ENCODE measurements around the gene HACD4.

The HACD4 gene

DNA sequence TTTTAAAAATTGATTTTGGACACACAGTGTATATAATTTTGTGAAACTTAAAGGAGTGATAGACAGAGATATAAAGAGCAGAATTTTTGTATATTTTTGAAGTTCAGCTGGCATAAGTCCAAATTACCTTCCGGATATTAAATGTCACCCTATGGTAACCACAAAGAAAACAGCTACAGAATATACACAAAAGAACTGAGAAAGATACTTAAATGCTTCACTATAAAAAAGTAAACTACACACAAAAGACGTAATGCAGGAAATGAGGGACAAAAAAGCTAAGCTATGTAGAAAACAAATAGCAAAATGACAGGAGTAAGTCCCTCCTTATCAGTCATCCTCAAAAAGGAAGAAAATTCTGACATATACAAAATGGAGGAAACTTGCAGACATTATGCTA is 29.4 kb downstream of the HACD4 start:
- Histone ChIP-seq H3K4me1 (ENCODE audit: insufficient read depth, low read length, severe bottlenecking) (peaks cover 36% of the 10 kb centered on the region), H3K27ac (ENCODE audit: low read depth, low read length, poor library complexity, severe bottlenecking) (peak overlapping the region; percentile 76), H3K9me3 (ENCODE audit: low read length) (peaks cover 5% of the 10 kb centered on the region; the same call in 1 of the 2 replicates), H3K27me3 (ENCODE audit: insufficient read depth, low read length) (no peaks in the 10 kb centered on the region), H3K9me2 (ENCODE audit: low read depth, low read length) (no peaks in the 10 kb centered on the region), H3K4me2 (ENCODE audit: low read length) (peak overlapping the region; percentile 8; the same call in 1 of the 2 replicates), H3K79me2 (ENCODE audit: insufficient read depth, low read length) (no peaks in the 10 kb centered on the region), H4K20me1 (ENCODE audit: insufficient read depth, low read length) (no peaks in the 10 kb centered on the region), H3K4me3 (ENCODE audit: low read depth, low read length, poor library complexity, severe bottlenecking) (no peak overlapping the region), H3F3A (ENCODE audit: insufficient read depth, low read length) (peaks cover 10% of the 10 kb centered on the region), H3K9ac (ENCODE audit: low read length) (no peak overlapping the region), H2AFZ (ENCODE audit: low read length) (no peak overlapping the region), H3K36me3 (ENCODE audit: insufficient read depth, low read length) (peaks cover 60% of the 10 kb centered on the region)
- TF ChIP-seq EZH2 (IDR thresholded peaks at IDR 0.05; ENCODE audit: borderline replicate concordance, low read length) = no peak
- TF ChIP-seq, protein P1, sequence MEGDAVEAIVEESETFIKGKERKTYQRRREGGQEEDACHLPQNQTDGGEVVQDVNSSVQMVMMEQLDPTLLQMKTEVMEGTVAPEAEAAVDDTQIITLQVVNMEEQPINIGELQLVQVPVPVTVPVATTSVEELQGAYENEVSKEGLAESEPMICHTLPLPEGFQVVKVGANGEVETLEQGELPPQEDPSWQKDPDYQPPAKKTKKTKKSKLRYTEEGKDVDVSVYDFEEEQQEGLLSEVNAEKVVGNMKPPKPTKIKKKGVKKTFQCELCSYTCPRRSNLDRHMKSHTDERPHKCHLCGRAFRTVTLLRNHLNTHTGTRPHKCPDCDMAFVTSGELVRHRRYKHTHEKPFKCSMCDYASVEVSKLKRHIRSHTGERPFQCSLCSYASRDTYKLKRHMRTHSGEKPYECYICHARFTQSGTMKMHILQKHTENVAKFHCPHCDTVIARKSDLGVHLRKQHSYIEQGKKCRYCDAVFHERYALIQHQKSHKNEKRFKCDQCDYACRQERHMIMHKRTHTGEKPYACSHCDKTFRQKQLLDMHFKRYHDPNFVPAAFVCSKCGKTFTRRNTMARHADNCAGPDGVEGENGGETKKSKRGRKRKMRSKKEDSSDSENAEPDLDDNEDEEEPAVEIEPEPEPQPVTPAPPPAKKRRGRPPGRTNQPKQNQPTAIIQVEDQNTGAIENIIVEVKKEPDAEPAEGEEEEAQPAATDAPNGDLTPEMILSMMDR (IDR thresholded peaks at IDR 0.05; ENCODE audit: low read length) = no peak

DNA sequence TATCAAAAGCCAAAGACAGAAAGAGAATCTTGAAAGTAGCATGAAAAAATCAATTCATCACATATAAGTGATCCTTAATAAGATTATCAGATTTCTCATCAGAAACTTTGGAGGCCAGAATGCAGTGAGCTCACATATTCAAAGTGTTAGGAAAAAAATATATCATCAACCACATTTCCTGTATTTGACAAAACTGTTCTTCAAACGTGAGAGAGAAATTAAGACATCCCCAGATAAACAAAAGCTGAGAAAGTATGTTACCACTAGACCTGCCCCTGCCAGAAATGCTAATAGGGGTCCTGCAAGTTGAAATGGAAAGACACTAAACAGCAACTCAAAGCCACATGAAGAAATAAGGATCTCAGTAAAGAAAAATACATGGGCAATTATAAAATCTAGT is 29.9 kb downstream of the HACD4 start:
- TF ChIP-seq EZH2 (IDR thresholded peaks at IDR 0.05; ENCODE audit: borderline replicate concordance, low read length) = no peak
- TF ChIP-seq, protein P1 (IDR thresholded peaks at IDR 0.05; ENCODE audit: low read length) = no peak
- no peak overlapping the region for H3K9ac ChIP-seq (ENCODE audit: low read length)

DNA sequence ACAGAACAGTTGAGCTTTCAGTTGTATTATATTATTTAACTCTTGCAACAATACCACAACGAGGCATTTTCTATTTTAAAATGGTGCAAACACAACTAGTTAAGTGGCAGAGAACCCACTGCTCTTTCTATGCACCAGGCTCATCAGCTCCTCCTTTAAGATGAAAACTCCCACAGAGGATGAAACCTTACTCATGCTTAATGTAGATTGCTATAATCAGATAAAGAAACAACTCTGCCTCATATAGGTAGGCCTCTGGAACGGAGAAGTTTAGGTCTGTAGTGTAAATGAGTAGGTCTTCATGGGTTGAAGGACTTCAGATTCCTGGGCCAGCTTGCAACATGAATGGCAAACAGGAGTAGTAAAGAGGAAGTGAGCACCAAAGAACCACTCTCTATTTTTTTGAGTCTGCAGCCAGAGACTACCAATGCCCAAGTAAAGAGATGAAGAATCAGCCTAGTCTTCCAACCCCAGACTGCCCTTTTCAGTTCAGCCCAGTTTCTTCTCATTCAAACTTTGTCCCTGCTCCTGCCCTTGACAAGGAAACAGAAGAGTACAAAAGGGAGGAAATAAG is 33.9 kb downstream of the HACD4 start:
- peak overlapping the region; percentile 52 for H3K9ac ChIP-seq (ENCODE audit: low read length)
- no peaks in the 10 kb centered on the region for H3K79me2 ChIP-seq (ENCODE audit: insufficient read depth, low read length)
- H3K9me2 ChIP-seq (ENCODE audit: low read depth, low read length) = no peaks in the 10 kb centered on the region
- peak overlapping the region; percentile 93 for H3K27ac ChIP-seq (ENCODE audit: low read depth, low read length, poor library complexity, severe bottlenecking)
- H3K36me3 ChIP-seq (ENCODE audit: insufficient read depth, low read length) = peaks cover 36% of the 10 kb centered on the region
- H3K9me3 ChIP-seq (ENCODE audit: low read length) = peaks cover 5% of the 10 kb centered on the region; the same call in 1 of the 2 replicates
- H3K4me3 ChIP-seq (ENCODE audit: low read depth, low read length, poor library complexity, severe bottlenecking) = no peak overlapping the region
- peaks cover 15% of the 10 kb centered on the region for H3F3A ChIP-seq (ENCODE audit: insufficient read depth, low read length)
- H3K4me1 ChIP-seq (ENCODE audit: insufficient read depth, low read length, severe bottlenecking) = peaks cover 72% of the 10 kb centered on the region
- no peak overlapping the region for H2AFZ ChIP-seq (ENCODE audit: low read length)
- H3K4me2 ChIP-seq (ENCODE audit: low read length) = peak overlapping the region; percentile 51; the same call in 1 of the 2 replicates
- TF ChIP-seq EZH2 (IDR thresholded peaks at IDR 0.05; ENCODE audit: borderline replicate concordance, low read length) = no peak
- TF ChIP-seq, protein P1 (IDR thresholded peaks at IDR 0.05; ENCODE audit: low read length) = no peak
- no peaks in the 10 kb centered on the region for H4K20me1 ChIP-seq (ENCODE audit: insufficient read depth, low read length)
- no peaks in the 10 kb centered on the region for H3K27me3 ChIP-seq (ENCODE audit: insufficient read depth, low read length)

More for the DNA sequence above, 29.9 kb downstream of the HACD4 start:
- Histone ChIP-seq H3K27me3 (ENCODE audit: insufficient read depth, low read length) (no peaks in the 10 kb centered on the region), H3F3A (ENCODE audit: insufficient read depth, low read length) (peaks cover 14% of the 10 kb centered on the region), H4K20me1 (ENCODE audit: insufficient read depth, low read length) (no peaks in the 10 kb centered on the region), H3K36me3 (ENCODE audit: insufficient read depth, low read length) (peaks cover 56% of the 10 kb centered on the region), H3K9me2 (ENCODE audit: low read depth, low read length) (no peaks in the 10 kb centered on the region), H3K4me2 (ENCODE audit: low read length) (peak overlapping the region; percentile 8; the same call in 1 of the 2 replicates), H3K4me3 (ENCODE audit: low read depth, low read length, poor library complexity, severe bottlenecking) (no peak overlapping the region), H3K27ac (ENCODE audit: low read depth, low read length, poor library complexity, severe bottlenecking) (peak overlapping the region; percentile 76), H3K4me1 (ENCODE audit: insufficient read depth, low read length, severe bottlenecking) (peaks cover 40% of the 10 kb centered on the region), H3K9me3 (ENCODE audit: low read length) (peaks cover 5% of the 10 kb centered on the region; the same call in 1 of the 2 replicates), H2AFZ (ENCODE audit: low read length) (no peak overlapping the region), H3K79me2 (ENCODE audit: insufficient read depth, low read length) (no peaks in the 10 kb centered on the region)
